GM23338 (cell line): ENCODE measurements around the gene R3HDM4. TPM values are rescaled to one million over a fixed set of nuclear protein-coding genes. Genes with fewer than 3 reads are reported as not detected.

Experiments used
- CREB1 ChIP-seq: fragments of 250-450 bp; sonication (Bioruptor Pico); IDR thresholded peaks from 2 replicates; pipeline ENCODE4 v1.5.0; 2020; ENCODE audit warnings: low read depth, mild to moderate bottlenecking, moderate library complexity
- NANOG ChIP-seq: IDR thresholded peaks from 2 replicates; pipeline ENCODE4 v1.6.1; 2016; ENCODE audit warnings: antibody characterized with exemption, borderline replicate concordance
- POLR2AphosphoS5 ChIP-seq: IDR thresholded peaks from 2 replicates; pipeline ENCODE4 v1.6.1; 2016; ENCODE audit warnings: antibody characterized with exemption, low read depth
- polyA plus RNA-seq: library from polyadenylated mRNA; unstranded; fragments of >200 nt; fragmentation: Nextera tagmentation; extraction: Ambion mirVana; gene quantifications from 2 replicates; pipeline ENCODE4 v1.2.1, GENCODE V29; 2016
- total RNA-seq: library from RNA; depleted of rRNA; stranded (reverse); fragments of >200 nt; shearing (Covaris generic); gene quantifications from 2 replicates; pipeline ENCODE4 v1.2.3, GENCODE V29; 2014
- TF ChIP-seq, protein P1 (sequence below), 2 experiments: fragments of 200-600 bp in 1 of 2; sonication (generic) in 1 of 2; conservative IDR thresholded peaks; 2 replicates each; pipeline versions ENCODE4 v1.5.1 to v1.6.1; 2016 to 2017; ENCODE audit warnings: antibody characterized with exemption in 2 of 2, low read depth in 2 of 2, mild to moderate bottlenecking in 2 of 2, moderate library complexity in 1 of 2
- TF ChIP-seq, protein P2 (sequence below): fragments of 250-450 bp; sonication (Bioruptor Pico); IDR thresholded peaks from 2 replicates; pipeline ENCODE4 v1.5.0; 2020; ENCODE audit warnings: mild to moderate bottlenecking, moderate library complexity

Gene R3HDM4
- total and polyA plus RNA-seq, 2 experiments from 2014 or later, result 76.5 to 87.1 TPM

DNA sequence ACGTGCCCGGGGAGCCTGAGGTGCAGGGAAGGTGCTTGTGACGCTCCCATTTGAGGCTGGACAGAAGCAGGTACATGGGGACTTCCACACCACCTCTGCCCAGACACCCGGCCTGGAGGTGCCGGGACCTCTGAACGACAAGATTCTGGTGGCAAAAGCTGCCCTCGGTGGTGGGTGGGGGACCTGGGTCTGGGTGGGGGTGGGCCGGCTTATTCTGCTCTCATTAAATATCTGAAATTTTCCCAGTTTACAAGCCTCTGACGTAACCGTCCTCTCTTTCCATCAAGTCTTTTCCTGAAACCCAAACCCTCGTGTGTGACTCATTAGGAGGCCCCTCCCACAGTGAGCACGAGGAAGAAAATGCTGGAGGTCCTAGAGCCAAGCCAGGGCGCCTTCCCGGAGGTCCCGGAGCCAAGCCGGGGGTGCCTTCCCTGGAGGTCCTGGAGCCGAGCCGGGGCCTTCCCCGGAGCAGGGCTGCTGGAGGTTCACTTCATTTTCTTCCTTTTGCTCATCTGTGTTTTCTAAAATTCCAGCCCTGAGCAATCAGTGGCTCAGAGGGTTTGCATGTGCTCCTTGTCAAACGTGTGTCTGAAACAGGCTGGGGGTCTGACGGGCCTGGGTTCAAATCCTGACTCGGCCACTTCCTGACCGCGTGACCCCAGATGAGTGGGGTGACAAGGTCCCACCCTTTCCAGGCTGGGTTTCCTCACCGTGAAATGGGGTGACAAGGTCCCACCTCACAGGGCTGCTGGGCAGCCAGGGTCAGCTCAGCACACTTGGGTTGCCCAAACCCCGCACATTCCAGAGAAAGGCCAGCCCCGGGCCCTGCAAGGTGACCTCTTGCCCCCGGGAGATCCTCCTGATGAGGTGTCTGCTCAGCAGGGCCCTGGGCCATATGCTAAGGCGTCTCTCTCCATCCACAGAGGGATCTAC is 43.5 kb downstream of the R3HDM4 start (continued):
- TF ChIP-seq, protein P1, sequence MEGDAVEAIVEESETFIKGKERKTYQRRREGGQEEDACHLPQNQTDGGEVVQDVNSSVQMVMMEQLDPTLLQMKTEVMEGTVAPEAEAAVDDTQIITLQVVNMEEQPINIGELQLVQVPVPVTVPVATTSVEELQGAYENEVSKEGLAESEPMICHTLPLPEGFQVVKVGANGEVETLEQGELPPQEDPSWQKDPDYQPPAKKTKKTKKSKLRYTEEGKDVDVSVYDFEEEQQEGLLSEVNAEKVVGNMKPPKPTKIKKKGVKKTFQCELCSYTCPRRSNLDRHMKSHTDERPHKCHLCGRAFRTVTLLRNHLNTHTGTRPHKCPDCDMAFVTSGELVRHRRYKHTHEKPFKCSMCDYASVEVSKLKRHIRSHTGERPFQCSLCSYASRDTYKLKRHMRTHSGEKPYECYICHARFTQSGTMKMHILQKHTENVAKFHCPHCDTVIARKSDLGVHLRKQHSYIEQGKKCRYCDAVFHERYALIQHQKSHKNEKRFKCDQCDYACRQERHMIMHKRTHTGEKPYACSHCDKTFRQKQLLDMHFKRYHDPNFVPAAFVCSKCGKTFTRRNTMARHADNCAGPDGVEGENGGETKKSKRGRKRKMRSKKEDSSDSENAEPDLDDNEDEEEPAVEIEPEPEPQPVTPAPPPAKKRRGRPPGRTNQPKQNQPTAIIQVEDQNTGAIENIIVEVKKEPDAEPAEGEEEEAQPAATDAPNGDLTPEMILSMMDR (conservative IDR thresholded peaks at IDR 0.05; ENCODE audit: low read depth in 2 of 2), result no peak
- TF ChIP-seq, protein P2, sequence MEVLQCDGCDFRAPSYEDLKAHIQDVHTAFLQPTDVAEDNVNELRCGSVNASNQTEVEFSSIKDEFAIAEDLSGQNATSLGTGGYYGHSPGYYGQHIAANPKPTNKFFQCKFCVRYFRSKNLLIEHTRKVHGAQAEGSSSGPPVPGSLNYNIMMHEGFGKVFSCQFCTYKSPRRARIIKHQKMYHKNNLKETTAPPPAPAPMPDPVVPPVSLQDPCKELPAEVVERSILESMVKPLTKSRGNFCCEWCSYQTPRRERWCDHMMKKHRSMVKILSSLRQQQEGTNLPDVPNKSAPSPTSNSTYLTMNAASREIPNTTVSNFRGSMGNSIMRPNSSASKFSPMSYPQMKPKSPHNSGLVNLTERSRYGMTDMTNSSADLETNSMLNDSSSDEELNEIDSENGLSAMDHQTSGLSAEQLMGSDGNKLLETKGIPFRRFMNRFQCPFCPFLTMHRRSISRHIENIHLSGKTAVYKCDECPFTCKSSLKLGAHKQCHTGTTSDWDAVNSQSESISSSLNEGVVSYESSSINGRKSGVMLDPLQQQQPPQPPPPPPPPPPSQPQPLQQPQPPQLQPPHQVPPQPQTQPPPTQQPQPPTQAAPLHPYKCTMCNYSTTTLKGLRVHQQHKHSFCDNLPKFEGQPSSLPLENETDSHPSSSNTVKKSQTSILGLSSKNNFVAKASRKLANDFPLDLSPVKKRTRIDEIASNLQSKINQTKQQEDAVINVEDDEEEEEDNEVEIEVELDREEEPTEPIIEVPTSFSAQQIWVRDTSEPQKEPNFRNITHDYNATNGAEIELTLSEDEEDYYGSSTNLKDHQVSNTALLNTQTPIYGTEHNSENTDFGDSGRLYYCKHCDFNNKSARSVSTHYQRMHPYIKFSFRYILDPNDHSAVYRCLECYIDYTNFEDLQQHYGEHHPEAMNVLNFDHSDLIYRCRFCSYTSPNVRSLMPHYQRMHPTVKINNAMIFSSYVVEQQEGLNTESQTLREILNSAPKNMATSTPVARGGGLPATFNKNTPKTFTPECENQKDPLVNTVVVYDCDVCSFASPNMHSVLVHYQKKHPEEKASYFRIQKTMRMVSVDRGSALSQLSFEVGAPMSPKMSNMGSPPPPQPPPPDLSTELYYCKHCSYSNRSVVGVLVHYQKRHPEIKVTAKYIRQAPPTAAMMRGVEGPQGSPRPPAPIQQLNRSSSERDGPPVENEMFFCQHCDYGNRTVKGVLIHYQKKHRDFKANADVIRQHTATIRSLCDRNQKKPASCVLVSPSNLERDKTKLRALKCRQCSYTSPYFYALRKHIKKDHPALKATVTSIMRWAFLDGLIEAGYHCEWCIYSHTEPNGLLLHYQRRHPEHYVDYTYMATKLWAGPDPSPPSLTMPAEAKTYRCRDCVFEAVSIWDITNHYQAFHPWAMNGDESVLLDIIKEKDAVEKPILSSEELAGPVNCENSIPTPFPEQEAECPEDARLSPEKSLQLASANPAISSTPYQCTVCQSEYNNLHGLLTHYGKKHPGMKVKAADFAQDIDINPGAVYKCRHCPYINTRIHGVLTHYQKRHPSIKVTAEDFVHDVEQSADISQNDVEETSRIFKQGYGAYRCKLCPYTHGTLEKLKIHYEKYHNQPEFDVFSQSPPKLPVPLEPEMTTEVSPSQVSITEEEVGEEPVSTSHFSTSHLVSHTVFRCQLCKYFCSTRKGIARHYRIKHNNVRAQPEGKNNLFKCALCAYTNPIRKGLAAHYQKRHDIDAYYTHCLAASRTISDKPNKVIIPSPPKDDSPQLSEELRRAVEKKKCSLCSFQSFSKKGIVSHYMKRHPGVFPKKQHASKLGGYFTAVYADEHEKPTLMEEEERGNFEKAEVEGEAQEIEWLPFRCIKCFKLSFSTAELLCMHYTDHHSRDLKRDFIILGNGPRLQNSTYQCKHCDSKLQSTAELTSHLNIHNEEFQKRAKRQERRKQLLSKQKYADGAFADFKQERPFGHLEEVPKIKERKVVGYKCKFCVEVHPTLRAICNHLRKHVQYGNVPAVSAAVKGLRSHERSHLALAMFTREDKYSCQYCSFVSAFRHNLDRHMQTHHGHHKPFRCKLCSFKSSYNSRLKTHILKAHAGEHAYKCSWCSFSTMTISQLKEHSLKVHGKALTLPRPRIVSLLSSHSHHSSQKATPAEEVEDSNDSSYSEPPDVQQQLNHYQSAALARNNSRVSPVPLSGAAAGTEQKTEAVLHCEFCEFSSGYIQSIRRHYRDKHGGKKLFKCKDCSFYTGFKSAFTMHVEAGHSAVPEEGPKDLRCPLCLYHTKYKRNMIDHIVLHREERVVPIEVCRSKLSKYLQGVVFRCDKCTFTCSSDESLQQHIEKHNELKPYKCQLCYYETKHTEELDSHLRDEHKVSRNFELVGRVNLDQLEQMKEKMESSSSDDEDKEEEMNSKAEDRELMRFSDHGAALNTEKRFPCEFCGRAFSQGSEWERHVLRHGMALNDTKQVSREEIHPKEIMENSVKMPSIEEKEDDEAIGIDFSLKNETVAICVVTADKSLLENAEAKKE (CRISPR knock-in tag), result no peak
- TF ChIP-seq POLR2AphosphoS5 (no peak), CREB1 (no peak), NANOG (no peak)
